Astrocyte (in vitro differentiated cells and primary cell): ENCODE data around the gene CAPZB.

Experiments
- EZH2 ChIP-seq: IDR thresholded peaks from 2 replicates; pipeline ENCODE4 v1.6.1; 2012; ENCODE audit warnings: mild to moderate bottlenecking, low read length, inconsistent platforms; ENCODE audit not compliant: insufficient read depth
- TF ChIP-seq, protein P1 (sequence below): IDR thresholded peaks from 2 replicates; pipeline ENCODE4 v1.5.1; 2011; ENCODE audit warnings: low read depth, mild to moderate bottlenecking, inconsistent platforms, low read length, moderate library complexity; ENCODE audit not compliant: insufficient read depth

- TF ChIP-seq, protein P1, sequence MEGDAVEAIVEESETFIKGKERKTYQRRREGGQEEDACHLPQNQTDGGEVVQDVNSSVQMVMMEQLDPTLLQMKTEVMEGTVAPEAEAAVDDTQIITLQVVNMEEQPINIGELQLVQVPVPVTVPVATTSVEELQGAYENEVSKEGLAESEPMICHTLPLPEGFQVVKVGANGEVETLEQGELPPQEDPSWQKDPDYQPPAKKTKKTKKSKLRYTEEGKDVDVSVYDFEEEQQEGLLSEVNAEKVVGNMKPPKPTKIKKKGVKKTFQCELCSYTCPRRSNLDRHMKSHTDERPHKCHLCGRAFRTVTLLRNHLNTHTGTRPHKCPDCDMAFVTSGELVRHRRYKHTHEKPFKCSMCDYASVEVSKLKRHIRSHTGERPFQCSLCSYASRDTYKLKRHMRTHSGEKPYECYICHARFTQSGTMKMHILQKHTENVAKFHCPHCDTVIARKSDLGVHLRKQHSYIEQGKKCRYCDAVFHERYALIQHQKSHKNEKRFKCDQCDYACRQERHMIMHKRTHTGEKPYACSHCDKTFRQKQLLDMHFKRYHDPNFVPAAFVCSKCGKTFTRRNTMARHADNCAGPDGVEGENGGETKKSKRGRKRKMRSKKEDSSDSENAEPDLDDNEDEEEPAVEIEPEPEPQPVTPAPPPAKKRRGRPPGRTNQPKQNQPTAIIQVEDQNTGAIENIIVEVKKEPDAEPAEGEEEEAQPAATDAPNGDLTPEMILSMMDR = no peak
- no peak for TF ChIP-seq EZH2
These were observed 971 bp downstream of the CAPZB start for GRCh38 chr1:19484338-19484797.
